GM12878 (cell line): Measurements from ENCODE around the gene AMBP. TPM values are rescaled to one million over a fixed set of nuclear protein-coding genes. Genes with fewer than 3 reads are reported as not detected.

ENCODE experiments used
- ATAC-seq: fragments of 200-7000 bp; cut with Tn5 transposase; 3 replicates; pipeline ENCODE4 v1.9.1; 2020; ENCODE audit warnings: mild to moderate bottlenecking, moderate library complexity
- BruUV-seq: library from RNA; stranded (reverse); fragments of 400-500 nt; replicated peaks from 2 replicates; lab custom pipeline; 2021; lab: Mats Ljungman, UMichigan
- CTCF ChIA-PET: fragments of 300-600 bp; sonication (Branson Sonifier 250); formaldehyde crosslinking; extraction: SDS; loops from one replicate; lab custom pipeline; 2021; ENCODE audit warnings: inconsistent platforms; lab: Yijun Ruan, JAX
- POLR2A ChIA-PET: fragments of 350-600 bp; formaldehyde crosslinking; extraction: SDS; loops from one replicate; lab custom pipeline; 2021; ENCODE audit warnings: inconsistent platforms; lab: Charles Lee
- RAD21 ChIA-PET: fragments of 300-600 bp; sonication (Branson Sonifier 250); formaldehyde crosslinking; loops from one replicate; lab custom pipeline; 2023; ENCODE audit warnings: antibody characterized with exemption; ENCODE audit not compliant: unreplicated experiment; lab: Charles Lee
- SMC1A ChIA-PET: fragments of 300-600 bp; sonication (Branson Sonifier 250); formaldehyde crosslinking; loops from one replicate; lab custom pipeline; 2023; ENCODE audit not compliant: unreplicated experiment, uncharacterized antibody; lab: Charles Lee
- DNase-seq: peaks from one replicate; pipeline ENCODE4 v3.0.0-alpha.2; 2011; ENCODE audit warnings: low read depth, low spot score
- FAIRE-seq: peaks from 3 replicates; lab custom pipeline; 2011; peaks lifted over from hg19 to GRCh38; lab: Jason Lieb, UNC
- H2AFZ ChIP-seq: 2 replicates; pipeline ENCODE4 v1.6.0; 2011; ENCODE audit warnings: low read depth, low read length, control low read depth; ENCODE audit not compliant: control insufficient read depth
- H3K27ac ChIP-seq: 2 replicates; pipeline ENCODE4 v1.5.1; 2011; ENCODE audit warnings: control low read depth; ENCODE audit not compliant: control insufficient read depth, insufficient read depth
- H3K27me3 ChIP-seq, 2 experiments: replicated peaks in 1 of 2; 2 replicates each; pipeline versions ENCODE4 v1.6.0 to v1.6.1; 2011; ENCODE audit warnings: low read length in 1 of 2; ENCODE audit not compliant: control insufficient read depth in 2 of 2, insufficient read depth in 2 of 2
- H3K36me3 ChIP-seq, 2 experiments: 2 replicates each; pipeline ENCODE4 v1.5.1; 2011; ENCODE audit warnings: low read length in 1 of 2; ENCODE audit not compliant: control insufficient read depth in 2 of 2, insufficient read depth in 2 of 2
- H3K4me1 ChIP-seq: 2 replicates; pipeline ENCODE4 v1.6.1; 2011; ENCODE audit warnings: mild to moderate bottlenecking, low read length, moderate library complexity, mixed read lengths; ENCODE audit not compliant: control insufficient read depth, insufficient read depth
- H3K4me2 ChIP-seq: 2 replicates; pipeline ENCODE4 v1.6.0; 2011; ENCODE audit warnings: control low read depth; ENCODE audit not compliant: control insufficient read depth, insufficient read depth
- H3K4me3 ChIP-seq: fragments of 200-600 bp; sonication (generic); 2 replicates; pipeline ENCODE4 v1.5.1; 2016
- H3K79me2 ChIP-seq: 2 replicates; pipeline ENCODE4 v1.6.0; 2011; ENCODE audit warnings: low read length; ENCODE audit not compliant: control insufficient read depth, insufficient read depth
- H3K9ac ChIP-seq: 2 replicates; pipeline ENCODE4 v1.8.0; 2011; ENCODE audit warnings: low read length, control low read depth, mixed read lengths; ENCODE audit not compliant: control insufficient read depth, insufficient read depth
- H3K9me3 ChIP-seq: replicated peaks from 3 replicates; pipeline ENCODE4 v1.5.1; 2011; ENCODE audit warnings: mild to moderate bottlenecking, low read length; ENCODE audit not compliant: control insufficient read depth, insufficient read depth
- H4K20me1 ChIP-seq: 2 replicates; pipeline ENCODE4 v1.6.0; 2011; ENCODE audit not compliant: control insufficient read depth, insufficient read depth
- CHD2 ChIP-seq: IDR thresholded peaks from 2 replicates; pipeline ENCODE4 v1.6.1; 2011; ENCODE audit warnings: low read depth, low read length, improper control_type of control experiment, borderline replicate concordance
- DPF2 ChIP-seq: fragments of 450-650 bp; IDR thresholded peaks from 2 replicates; pipeline ENCODE4 v1.6.1; 2017; ENCODE audit warnings: mild to moderate bottlenecking
- EED ChIP-seq: sonication (generic); IDR thresholded peaks from 2 replicates; pipeline ENCODE4 v1.6.1; 2016; ENCODE audit warnings: antibody characterized with exemption, low read depth
- GATAD2B ChIP-seq: fragments of 450-650 bp; conservative IDR thresholded peaks from 2 replicates; pipeline ENCODE4 v1.6.1; 2017; ENCODE audit warnings: low read depth, mild to moderate bottlenecking, moderate library complexity
- HDAC6 ChIP-seq: fragments of 200-600 bp; sonication (generic); IDR thresholded peaks from one replicate; pipeline ENCODE4 v1.8.0; 2017; ENCODE audit warnings: antibody characterized with exemption; ENCODE audit not compliant: unreplicated experiment
- KLF5 ChIP-seq: fragments of 450-650 bp; IDR thresholded peaks from 2 replicates; pipeline ENCODE4 v1.6.1; 2014; ENCODE audit warnings: mild to moderate bottlenecking; ENCODE audit not compliant: partially characterized antibody
- MEF2B ChIP-seq: fragments of 450-650 bp; IDR thresholded peaks from 2 replicates; pipeline ENCODE4 v1.6.1; 2018; ENCODE audit warnings: mild to moderate bottlenecking, moderate library complexity; ENCODE audit not compliant: partially characterized antibody, poor library complexity, severe bottlenecking
- RELA ChIP-seq: fragments of 450-650 bp; IDR thresholded peaks from 2 replicates; pipeline ENCODE4 v1.8.0; 2014; ENCODE audit warnings: borderline replicate concordance; ENCODE audit not compliant: partially characterized antibody
- SMAD1 ChIP-seq: fragments of 450-650 bp; IDR thresholded peaks from 2 replicates; pipeline ENCODE4 v1.6.1; 2018; ENCODE audit warnings: mild to moderate bottlenecking, low read depth; ENCODE audit not compliant: partially characterized antibody
- SP1 ChIP-seq: IDR thresholded peaks from one replicate; pipeline ENCODE4 v1.6.1; 2011; ENCODE audit warnings: low read depth, low read length
- SREBF1 ChIP-seq: IDR thresholded peaks from 2 replicates; pipeline ENCODE4 v1.6.1; 2012; ENCODE audit warnings: mild to moderate bottlenecking, low read length
- SREBF2 ChIP-seq: IDR thresholded peaks from 2 replicates; pipeline ENCODE4 v1.6.1; 2012; ENCODE audit warnings: mild to moderate bottlenecking, low read length
- TCF3 ChIP-seq: IDR thresholded peaks from 2 replicates; pipeline ENCODE4 v1.6.1; 2012; ENCODE audit warnings: low read depth, mild to moderate bottlenecking, low read length, borderline replicate concordance; ENCODE audit not compliant: insufficient read depth
- ZNF207 ChIP-seq: fragments of 450-650 bp; IDR thresholded peaks from 2 replicates; pipeline ENCODE4 v1.6.1; 2014; ENCODE audit warnings: antibody characterized with exemption, mild to moderate bottlenecking, borderline replicate concordance
- ZNF622 ChIP-seq: fragments of 450-650 bp; IDR thresholded peaks from 2 replicates; pipeline ENCODE4 v1.6.1; 2017; ENCODE audit warnings: mild to moderate bottlenecking, inconsistent platforms
- WGBS: methylation state at CpG from one replicate; pipeline ENCODE4 v1.1.6; 2016; ENCODE audit warnings: low lambda C conversion rate; ENCODE audit not compliant: insufficient replicate concordance, insufficient coverage; ENCODE audit errors: missing lambda C conversion rate; 5-methylcytosine and 5-hydroxymethylcytosine counted together
- in situ Hi-C: fragments of 300-500 bp; cut with MboI; formaldehyde crosslinking; loops from 9 replicates; pipeline ENCODE4 v1.14.3; 2018; ENCODE audit warnings: mixed read lengths
- intact Hi-C: fragments of 100-400 bp; cut with micrococcal nuclease; formaldehyde crosslinking; loops from one replicate; pipeline ENCODE4 v1.14.2; 2022; ENCODE audit not compliant: unreplicated experiment
- polyA plus RNA-seq, 11 experiments: library from polyadenylated mRNA; depleted of rRNA in 4 of 11; unstranded in 6 of 11; stranded (reverse) in 5 of 11; fragments of >200 nt; fragmentation: Nextera tagmentation in 4 of 11; fragmentation: Illumina TruSeq in 1 of 11; extraction: Ambion mirVana in 4 of 11; extraction: Trizol in 1 of 11; gene quantifications; 1 replicate in 1 of 11; 2 replicates in 10 of 11; pipeline versions ENCODE4 v1.2.1 to v1.2.3, GENCODE V29; 2011 to 2016; ENCODE audit warnings: inconsistent platforms in 2 of 11, missing spikeins in 2 of 11, low read depth in 1 of 11
- total RNA-seq, 4 experiments: library from RNA; depleted of rRNA in 3 of 4; stranded (reverse); fragments of >200 nt in 3 of 4; fragmentation: Illumina TruSeq in 1 of 4; extraction: Trizol in 1 of 4; gene quantifications; 2 replicates each; pipeline versions ENCODE4 v1.2.1 to v1.2.3, GENCODE V29; 2013 to 2021
- TF ChIP-seq, protein P1 (sequence below): fragments of 450-650 bp; IDR thresholded peaks from 2 replicates; pipeline ENCODE4 v1.6.1; 2016; ENCODE audit warnings: mild to moderate bottlenecking, moderate library complexity, borderline replicate concordance

Gene AMBP
- total and polyA plus RNA-seq, 10 of the 15 experiments (the other 5 are each of a cell fraction or from before 2014, with no cell fraction given) = 0.11 to 2.3 (median 0.18) TPM; not detected in 7

DNA sequence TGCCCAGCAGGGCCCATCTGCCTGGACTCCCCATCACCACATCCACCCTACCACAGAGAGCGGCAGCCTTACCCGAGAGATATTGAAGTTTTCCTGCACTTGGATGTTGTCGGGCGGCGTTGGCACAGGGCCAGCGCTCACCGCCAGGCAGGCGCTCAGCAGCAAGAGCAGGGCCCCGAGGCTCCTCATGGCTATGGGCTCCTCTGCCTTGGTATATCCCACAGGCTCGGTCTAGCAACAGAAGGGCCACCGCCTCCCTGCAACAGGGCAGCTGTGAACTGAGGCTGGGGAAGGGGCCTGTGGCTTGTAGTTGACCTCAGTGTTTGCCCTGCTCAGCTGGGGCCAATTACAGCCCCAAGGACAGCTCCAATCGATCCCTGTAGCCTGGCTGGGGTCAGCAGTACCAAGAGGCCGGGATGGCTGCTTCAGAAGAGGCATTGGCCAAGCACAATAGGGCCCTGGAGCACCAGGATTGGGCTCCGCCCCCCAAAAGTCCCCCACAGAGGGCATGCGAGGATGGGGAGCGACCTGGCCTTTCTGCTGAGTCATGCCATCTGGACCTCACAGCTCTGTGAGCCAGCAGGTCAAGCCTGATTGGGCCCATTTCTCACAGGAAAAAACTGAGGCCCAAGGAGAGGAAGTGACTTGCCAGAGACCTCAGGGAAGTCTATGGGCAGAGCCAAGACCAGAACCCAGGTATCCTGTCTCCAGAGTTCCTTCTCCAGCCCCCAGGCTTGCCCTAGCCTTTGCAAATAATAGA is at the start of gene AMBP (continued):
- TF ChIP-seq, protein P1, sequence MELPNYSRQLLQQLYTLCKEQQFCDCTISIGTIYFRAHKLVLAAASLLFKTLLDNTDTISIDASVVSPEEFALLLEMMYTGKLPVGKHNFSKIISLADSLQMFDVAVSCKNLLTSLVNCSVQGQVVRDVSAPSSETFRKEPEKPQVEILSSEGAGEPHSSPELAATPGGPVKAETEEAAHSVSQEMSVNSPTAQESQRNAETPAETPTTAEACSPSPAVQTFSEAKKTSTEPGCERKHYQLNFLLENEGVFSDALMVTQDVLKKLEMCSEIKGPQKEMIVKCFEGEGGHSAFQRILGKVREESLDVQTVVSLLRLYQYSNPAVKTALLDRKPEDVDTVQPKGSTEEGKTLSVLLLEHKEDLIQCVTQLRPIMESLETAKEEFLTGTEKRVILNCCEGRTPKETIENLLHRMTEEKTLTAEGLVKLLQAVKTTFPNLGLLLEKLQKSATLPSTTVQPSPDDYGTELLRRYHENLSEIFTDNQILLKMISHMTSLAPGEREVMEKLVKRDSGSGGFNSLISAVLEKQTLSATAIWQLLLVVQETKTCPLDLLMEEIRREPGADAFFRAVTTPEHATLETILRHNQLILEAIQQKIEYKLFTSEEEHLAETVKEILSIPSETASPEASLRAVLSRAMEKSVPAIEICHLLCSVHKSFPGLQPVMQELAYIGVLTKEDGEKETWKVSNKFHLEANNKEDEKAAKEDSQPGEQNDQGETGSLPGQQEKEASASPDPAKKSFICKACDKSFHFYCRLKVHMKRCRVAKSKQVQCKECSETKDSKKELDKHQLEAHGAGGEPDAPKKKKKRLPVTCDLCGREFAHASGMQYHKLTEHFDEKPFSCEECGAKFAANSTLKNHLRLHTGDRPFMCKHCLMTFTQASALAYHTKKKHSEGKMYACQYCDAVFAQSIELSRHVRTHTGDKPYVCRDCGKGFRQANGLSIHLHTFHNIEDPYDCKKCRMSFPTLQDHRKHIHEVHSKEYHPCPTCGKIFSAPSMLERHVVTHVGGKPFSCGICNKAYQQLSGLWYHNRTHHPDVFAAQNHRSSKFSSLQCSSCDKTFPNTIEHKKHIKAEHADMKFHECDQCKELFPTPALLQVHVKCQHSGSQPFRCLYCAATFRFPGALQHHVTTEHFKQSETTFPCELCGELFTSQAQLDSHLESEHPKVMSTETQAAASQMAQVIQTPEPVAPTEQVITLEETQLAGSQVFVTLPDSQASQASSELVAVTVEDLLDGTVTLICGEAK = no peak
- TF ChIP-seq CHD2 (no peak), GATAD2B (no peak), SMAD1 (no peak), SREBF1 (no peak), KLF5 (no peak)
- TF ChIP-seq, all 136 proteins: peak for 0

DNA sequence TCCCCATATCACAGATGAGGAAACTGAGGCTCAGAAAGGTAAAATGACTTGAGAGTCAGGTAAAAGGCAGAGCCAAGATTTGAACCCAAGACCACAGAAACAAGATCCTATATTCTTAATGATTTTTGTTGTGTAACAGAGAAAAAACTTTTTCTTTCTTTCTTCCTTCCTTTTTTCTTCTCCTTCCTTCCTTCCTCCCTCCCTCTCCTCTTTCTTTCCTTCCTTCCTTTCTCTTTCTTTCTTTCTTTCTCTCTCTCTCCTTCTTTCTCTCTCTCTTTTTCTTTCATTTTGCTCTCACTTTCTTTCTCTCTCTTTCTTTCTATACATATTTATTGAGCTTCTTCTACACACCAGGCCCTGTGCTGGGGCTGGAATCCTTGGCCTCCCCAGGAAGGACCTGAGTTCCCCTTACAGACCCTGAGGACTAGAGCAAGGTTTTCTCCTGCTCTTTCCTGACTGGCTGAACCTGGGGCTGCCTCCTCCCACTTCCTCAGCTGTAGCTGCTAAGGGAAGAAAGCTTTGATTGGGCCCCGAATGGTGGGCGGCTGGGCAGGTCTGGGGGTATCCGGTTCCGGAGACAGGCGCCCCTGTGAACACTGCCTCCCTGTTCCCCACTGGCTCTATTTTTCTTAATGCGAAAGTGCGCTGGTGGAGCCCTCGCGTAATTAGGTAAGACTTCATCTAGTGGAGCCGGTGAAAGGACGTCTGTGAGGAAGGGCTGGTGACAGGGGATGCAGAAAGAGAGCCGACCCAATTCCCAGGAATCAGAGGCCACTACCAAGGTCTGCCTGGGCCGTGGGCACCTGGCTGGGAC is 48.4 kb upstream of the AMBP start:
- Histone ChIP-seq H3K79me2 (no peaks in the 10 kb centered on the region), H3K27ac (no peak overlapping the region), H3K4me3 (no peak overlapping the region), H3K36me3 (no peaks in the 10 kb centered on the region), H3K9ac (no peak overlapping the region), H3K9me3 (no peaks in the 10 kb centered on the region), H2AFZ (no peak overlapping the region), H3K27me3 (no peaks in the 10 kb centered on the region; a peak in 1 of 4 replicates), H3K4me2 (no peak overlapping the region), H3K4me1 (no peaks in the 10 kb centered on the region), H4K20me1 (no peaks in the 10 kb centered on the region)
- no peak for DNase-seq
- ChIA-PET RAD21 (no interaction called here), CTCF (no interaction called here), SMC1A (no interaction called here), POLR2A (no interaction called here)
- FAIRE-seq = no peak
- WGBS = 59% methylated on average over 13 of the region's 13 CpGs
- in situ Hi-C loops = no loop called here
- no peak for ATAC-seq
- no TSS peak for BruUV-seq
- intact Hi-C loops = no loop called here
- no peak for TF ChIP-seq HDAC6
- no peak for TF ChIP-seq RELA
- TF ChIP-seq SREBF1 = no peak
- TF ChIP-seq SP1 = no peak
- no peak for TF ChIP-seq DPF2
- TF ChIP-seq ZNF622 = no peak
- no peak for TF ChIP-seq ZNF207
- no peak for TF ChIP-seq TCF3
- TF ChIP-seq MEF2B = no peak
- TF ChIP-seq EED = no peak
- TF ChIP-seq SREBF2 = no peak
